GM23338 (cell line): ENCODE data around the gene AANAT. TPM values are rescaled to one million over a fixed set of nuclear protein-coding genes. Genes with fewer than 3 reads are reported as not detected.

Source experiments
- ATAC-seq: fragments of 200-7000 bp; cut with Tn5 transposase; 3 replicates; pipeline ENCODE4 v1.9.1; 2020
- DNase-seq: peaks from one replicate; pipeline ENCODE4 v3.0.0-alpha.2; 2015; ENCODE audit warnings: low spot score
- H2AFZ ChIP-seq: fragments of 200-600 bp; sonication (generic); 2 replicates; pipeline ENCODE4 v1.8.0; 2016; ENCODE audit warnings: antibody characterized with exemption, mild to moderate bottlenecking, moderate library complexity
- H3F3A ChIP-seq: fragments of 200-600 bp; sonication (generic); replicated peaks from 2 replicates; pipeline ENCODE4 v1.8.0; 2017; ENCODE audit warnings: antibody characterized with exemption, mixed run types, low read depth
- H3K27ac ChIP-seq: fragments of 200-600 bp; sonication (generic); 2 replicates; pipeline ENCODE4 v1.6.1; 2016; ENCODE audit warnings: low read depth
- H3K27me3 ChIP-seq: fragments of 200-600 bp; sonication (generic); 2 replicates; pipeline ENCODE4 v1.8.0; 2016; ENCODE audit warnings: mild to moderate bottlenecking, mixed run types, moderate library complexity; ENCODE audit not compliant: insufficient read depth
- H3K36me3 ChIP-seq: fragments of 200-600 bp; sonication (generic); 2 replicates; pipeline ENCODE4 v1.8.0; 2016; ENCODE audit warnings: mild to moderate bottlenecking; ENCODE audit not compliant: insufficient read depth
- H3K4me1 ChIP-seq: fragments of 200-600 bp; sonication (generic); 2 replicates; pipeline ENCODE4 v1.8.0; 2016; ENCODE audit warnings: mild to moderate bottlenecking, moderate library complexity; ENCODE audit not compliant: insufficient read depth
- H3K4me2 ChIP-seq: fragments of 200-600 bp; sonication (generic); 2 replicates; pipeline ENCODE4 v1.7.1; 2017; ENCODE audit warnings: mixed run types
- H3K4me3 ChIP-seq: fragments of 200-600 bp; sonication (generic); 2 replicates; pipeline ENCODE4 v1.6.1; 2016; ENCODE audit warnings: mixed run types
- H3K79me2 ChIP-seq: fragments of 200-600 bp; sonication (generic); replicated peaks from 2 replicates; pipeline ENCODE4 v1.8.0; 2017; ENCODE audit warnings: mild to moderate bottlenecking; ENCODE audit not compliant: insufficient read depth
- H3K9me2 ChIP-seq: fragments of 200-600 bp; sonication (generic); 2 replicates; pipeline ENCODE4 v1.8.0; 2017; ENCODE audit not compliant: insufficient read depth
- H4K20me1 ChIP-seq: fragments of 200-600 bp; sonication (generic); replicated peaks from 2 replicates; pipeline ENCODE4 v1.8.0; 2017; ENCODE audit warnings: mild to moderate bottlenecking; ENCODE audit not compliant: insufficient read depth
- H3K27ac Mint-ChIP-seq: 2 replicates; pipeline ENCODE4 v1.8.0; 2020; ENCODE audit warnings: inconsistent platforms, mild to moderate bottlenecking, moderate library complexity, mixed read lengths
- H3K27me3 Mint-ChIP-seq: 3 replicates; pipeline ENCODE4 v1.8.0; 2022; ENCODE audit warnings: low read depth, mild to moderate bottlenecking, moderate library complexity, mixed read lengths, inconsistent platforms; ENCODE audit not compliant: insufficient read depth, poor library complexity
- H3K36me3 Mint-ChIP-seq: 3 replicates; pipeline ENCODE4 v1.8.0; 2021; ENCODE audit warnings: low read depth, mild to moderate bottlenecking, inconsistent platforms, moderate library complexity, mixed read lengths
- H3K4me1 Mint-ChIP-seq: 3 replicates; pipeline ENCODE4 v1.8.0; 2020; ENCODE audit warnings: mild to moderate bottlenecking, inconsistent platforms, mixed read lengths
- H3K4me3 Mint-ChIP-seq: 3 replicates; pipeline ENCODE4 v1.8.0; 2021; ENCODE audit warnings: moderate library complexity, mild to moderate bottlenecking, inconsistent platforms, mixed read lengths
- H3K9me3 Mint-ChIP-seq: 3 replicates; pipeline ENCODE4 v1.8.0; 2020; ENCODE audit warnings: moderate library complexity, mild to moderate bottlenecking, inconsistent platforms, mixed read lengths
- CREB1 ChIP-seq: fragments of 250-450 bp; sonication (Bioruptor Pico); IDR thresholded peaks from 2 replicates; pipeline ENCODE4 v1.5.0; 2020; ENCODE audit warnings: low read depth, mild to moderate bottlenecking, moderate library complexity
- CTCF ChIP-seq, 2 experiments: fragments of 200-600 bp in 1 of 2; sonication (generic) in 1 of 2; conservative IDR thresholded peaks; 2 replicates each; pipeline versions ENCODE4 v1.5.1 to v1.6.1; 2016 to 2017; ENCODE audit warnings: antibody characterized with exemption in 2 of 2, low read depth in 2 of 2, mild to moderate bottlenecking in 2 of 2, moderate library complexity in 1 of 2
- ETS1 ChIP-seq: IDR thresholded peaks from 2 replicates; pipeline ENCODE4 v1.6.1; 2016; ENCODE audit warnings: antibody characterized with exemption
- EZH2 ChIP-seq: fragments of 200-600 bp; sonication (generic); IDR thresholded peaks from one replicate; pipeline ENCODE4 v1.8.0; 2017; ENCODE audit warnings: antibody characterized with exemption, mild to moderate bottlenecking, low read depth; ENCODE audit not compliant: unreplicated experiment
- EZH2phosphoT487 ChIP-seq: fragments of 200-600 bp; sonication (generic); IDR thresholded peaks from one replicate; pipeline ENCODE4 v1.8.1; 2018; ENCODE audit warnings: antibody characterized with exemption; ENCODE audit not compliant: unreplicated experiment
- JUNB ChIP-seq: IDR thresholded peaks from one replicate; pipeline ENCODE4 v1.6.1; 2016; ENCODE audit warnings: antibody characterized with exemption; ENCODE audit not compliant: unreplicated experiment
- NANOG ChIP-seq: IDR thresholded peaks from 2 replicates; pipeline ENCODE4 v1.6.1; 2016; ENCODE audit warnings: antibody characterized with exemption, borderline replicate concordance
- POLR2AphosphoS5 ChIP-seq: IDR thresholded peaks from 2 replicates; pipeline ENCODE4 v1.6.1; 2016; ENCODE audit warnings: antibody characterized with exemption, low read depth
- REST ChIP-seq: IDR thresholded peaks from one replicate; pipeline ENCODE4 v1.6.1; 2018; ENCODE audit warnings: antibody characterized with exemption; ENCODE audit not compliant: unreplicated experiment
- STAT1 ChIP-seq: IDR thresholded peaks from one replicate; pipeline ENCODE4 v1.6.1; 2016; ENCODE audit warnings: antibody characterized with exemption; ENCODE audit not compliant: unreplicated experiment
- ZNF114 ChIP-seq: fragments of 250-450 bp; sonication (Bioruptor Pico); IDR thresholded peaks from 2 replicates; pipeline ENCODE4 v1.5.0; 2020; ENCODE audit warnings: mild to moderate bottlenecking, moderate library complexity
- ZNF331 ChIP-seq: fragments of 250-450 bp; sonication (Bioruptor Pico); IDR thresholded peaks from 2 replicates; pipeline ENCODE4 v1.5.0; 2020; ENCODE audit warnings: low read depth, mild to moderate bottlenecking, moderate library complexity
- ZNF462 ChIP-seq: fragments of 250-450 bp; sonication (Bioruptor Pico); IDR thresholded peaks from 2 replicates; pipeline ENCODE4 v1.5.0; 2020; ENCODE audit warnings: mild to moderate bottlenecking, moderate library complexity
- polyA plus RNA-seq: library from polyadenylated mRNA; unstranded; fragments of >200 nt; fragmentation: Nextera tagmentation; extraction: Ambion mirVana; gene quantifications from 2 replicates; pipeline ENCODE4 v1.2.1, GENCODE V29; 2016
- total RNA-seq: library from RNA; depleted of rRNA; stranded (reverse); fragments of >200 nt; shearing (Covaris generic); gene quantifications from 2 replicates; pipeline ENCODE4 v1.2.3, GENCODE V29; 2014

Gene AANAT
- total and polyA plus RNA-seq, 2 experiments from 2014 or later, result 0.28 to 1.0 TPM

GRCh38 chr17:76492123-76492988 lies 25.0 kb downstream of the AANAT start:
- H3K4me2 ChIP-seq, result peak overlapping the region; percentile 14; the same call in 1 of the 2 replicates
- no peak overlapping the region for H3K27ac Mint-ChIP-seq
- peak; percentile 22 for ATAC-seq

More at GRCh38 chr17:76492123-76492988, 25.0 kb downstream of the AANAT start:
- no peaks in the 10 kb centered on the region for H3K9me3 Mint-ChIP-seq
- no peak overlapping the region for H3K27ac ChIP-seq
- no peak for DNase-seq
- H3K36me3 Mint-ChIP-seq, result no peaks in the 10 kb centered on the region
- H3K36me3 ChIP-seq, result no peaks in the 10 kb centered on the region
- peaks cover 13% of the 10 kb centered on the region for H3K27me3 Mint-ChIP-seq
- H3K27me3 ChIP-seq, result no peaks in the 10 kb centered on the region
- H2AFZ ChIP-seq, result no peak overlapping the region
- H3K4me3 Mint-ChIP-seq, result no peak overlapping the region
- no peak for TF ChIP-seq JUNB
- no peak for TF ChIP-seq STAT1
- no peak for TF ChIP-seq ETS1
- no peak for TF ChIP-seq ZNF331 (CRISPR knock-in tag)
- no peak for TF ChIP-seq ZNF462 (CRISPR knock-in tag)
- no peak for TF ChIP-seq EZH2
- no peak for TF ChIP-seq ZNF114 (CRISPR knock-in tag)
- TF ChIP-seq REST, result no peak
- TF ChIP-seq CREB1 (CRISPR knock-in tag), result no peak
- TF ChIP-seq EZH2phosphoT487, result no peak
- no peak for TF ChIP-seq POLR2AphosphoS5
- TF ChIP-seq NANOG, result no peak
- no peak for TF ChIP-seq CTCF (conservative IDR thresholded peaks at IDR 0.05; ENCODE audit: low read depth in 2 of 2)
- peaks cover 10% of the 10 kb centered on the region for H3K4me1 ChIP-seq
- no peaks in the 10 kb centered on the region for H3K9me2 ChIP-seq
- peaks cover 22% of the 10 kb centered on the region for H3K4me1 Mint-ChIP-seq
- H4K20me1 ChIP-seq, result peaks cover 12% of the 10 kb centered on the region
- no peak overlapping the region for H3K4me3 ChIP-seq
- H3F3A ChIP-seq, result no peaks in the 10 kb centered on the region
- H3K79me2 ChIP-seq, result no peaks in the 10 kb centered on the region
